Left ventricle myocardium inferior (tissue), 1 donor: ENCODE measurements around the gene GPR35. TPM values are rescaled to one million over a fixed set of nuclear protein-coding genes. Genes with fewer than 3 reads are reported as not detected.

Source experiments
- DNase-seq: peaks from one replicate; pipeline ENCODE4 v3.0.0-alpha.2; 2020
- H3K27ac ChIP-seq: fragments of 200-600 bp; replicated peaks from 2 replicates; pipeline ENCODE4 v1.8.0; 2021
- H3K27me3 ChIP-seq: fragments of 200-600 bp; 2 replicates; pipeline ENCODE4 v1.8.0; 2021; ENCODE audit warnings: low read depth
- H3K36me3 ChIP-seq: fragments of 200-600 bp; 2 replicates; pipeline ENCODE4 v1.8.0; 2021
- H3K4me1 ChIP-seq: fragments of 200-600 bp; 2 replicates; pipeline ENCODE4 v1.8.0; 2021
- H3K4me3 ChIP-seq: fragments of 200-600 bp; 2 replicates; pipeline ENCODE4 v1.8.0; 2021; ENCODE audit warnings: mild to moderate bottlenecking, moderate library complexity
- H3K9me3 ChIP-seq: fragments of 200-600 bp; replicated peaks from 2 replicates; pipeline ENCODE4 v1.8.0; 2021
- intact Hi-C: fragments of 100-400 bp; cut with micrococcal nuclease; formaldehyde crosslinking; loops from one replicate; pipeline ENCODE4 v1.11.0; 2022
- long read RNA-seq: library from polyadenylated mRNA; unstranded; transcript quantifications from one replicate; pipeline ENCODE4 v2.0.0, GENCODE V29; 2021
- total RNA-seq: library from RNA; stranded (reverse); fragmentation: NEBNext Ultra II Directional; extraction: Animal tissue kit (Norgen Biotek cat#: 25700); gene quantifications from one replicate; pipeline ENCODE4 v1.2.1, GENCODE V29; 2021
- TF ChIP-seq, protein P1 (sequence below): fragments of 200-600 bp; IDR thresholded peaks from 2 replicates; pipeline ENCODE4 v1.8.0; 2021; ENCODE audit warnings: antibody characterized with exemption, mild to moderate bottlenecking, borderline replicate concordance
- donor health status: DM: no; HTN: yes; CAD: no; lungs with severe emphysema.

GPR35 gene, protein sequence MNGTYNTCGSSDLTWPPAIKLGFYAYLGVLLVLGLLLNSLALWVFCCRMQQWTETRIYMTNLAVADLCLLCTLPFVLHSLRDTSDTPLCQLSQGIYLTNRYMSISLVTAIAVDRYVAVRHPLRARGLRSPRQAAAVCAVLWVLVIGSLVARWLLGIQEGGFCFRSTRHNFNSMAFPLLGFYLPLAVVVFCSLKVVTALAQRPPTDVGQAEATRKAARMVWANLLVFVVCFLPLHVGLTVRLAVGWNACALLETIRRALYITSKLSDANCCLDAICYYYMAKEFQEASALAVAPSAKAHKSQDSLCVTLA
- total RNA-seq, result 1.3 TPM
- long read RNA-seq, partial matches to known transcripts, result 0 of 3 reads
- long read RNA-seq, other reads (novel, unspliced or antisense), result 2 of 3 reads

DNA sequence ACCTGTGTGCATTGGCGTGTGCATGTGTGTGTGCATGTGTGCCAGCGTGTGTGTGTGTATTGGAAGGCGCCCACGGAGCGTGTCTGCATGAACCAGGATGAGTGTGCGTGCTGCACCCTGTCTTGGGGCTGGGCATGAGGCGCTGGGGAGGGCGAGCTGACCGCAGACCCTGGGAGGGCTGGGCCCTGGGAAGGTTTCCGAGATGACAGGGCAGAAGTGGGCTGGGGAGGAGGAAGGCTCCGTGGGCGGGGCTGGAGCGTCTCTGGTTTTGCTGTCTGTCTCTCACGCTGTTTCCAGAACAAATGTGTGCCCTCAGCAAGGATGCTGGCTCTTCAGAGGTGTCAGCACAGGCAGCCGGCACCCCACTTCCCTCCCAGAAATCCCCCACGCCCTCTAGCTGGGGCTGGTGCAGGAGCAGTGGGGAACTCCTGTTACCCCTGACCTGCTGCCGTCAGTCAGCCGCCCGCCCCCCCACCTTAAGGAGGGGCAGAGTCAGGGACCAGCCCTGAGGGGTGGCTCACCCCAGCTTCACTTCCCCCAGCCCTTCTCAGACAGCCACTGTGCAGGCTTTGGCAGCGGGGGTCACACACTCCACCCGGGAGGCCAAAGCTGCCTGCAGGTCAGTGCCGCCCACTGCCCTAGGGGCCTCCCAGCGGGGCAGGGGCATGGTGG is at the start of gene GPR35:
Gene GPR35, plus strand, starts transcription at position 531 of the 672 bp plus-strand sequence. CDS start 4,473 bp downstream, outside the sequence.
- Histone ChIP-seq H3K36me3 (no peaks in the 10 kb centered on the region), H3K27me3 (no peaks in the 10 kb centered on the region), H3K9me3 (no peaks in the 10 kb centered on the region), H3K27ac (no peak within 1 kb of the TSS), H3K4me1 (no peaks in the 10 kb centered on the region), H3K4me3 (no peak within 1 kb of the TSS)
- intact Hi-C loops, result no loop called here
- TF ChIP-seq, protein P1, sequence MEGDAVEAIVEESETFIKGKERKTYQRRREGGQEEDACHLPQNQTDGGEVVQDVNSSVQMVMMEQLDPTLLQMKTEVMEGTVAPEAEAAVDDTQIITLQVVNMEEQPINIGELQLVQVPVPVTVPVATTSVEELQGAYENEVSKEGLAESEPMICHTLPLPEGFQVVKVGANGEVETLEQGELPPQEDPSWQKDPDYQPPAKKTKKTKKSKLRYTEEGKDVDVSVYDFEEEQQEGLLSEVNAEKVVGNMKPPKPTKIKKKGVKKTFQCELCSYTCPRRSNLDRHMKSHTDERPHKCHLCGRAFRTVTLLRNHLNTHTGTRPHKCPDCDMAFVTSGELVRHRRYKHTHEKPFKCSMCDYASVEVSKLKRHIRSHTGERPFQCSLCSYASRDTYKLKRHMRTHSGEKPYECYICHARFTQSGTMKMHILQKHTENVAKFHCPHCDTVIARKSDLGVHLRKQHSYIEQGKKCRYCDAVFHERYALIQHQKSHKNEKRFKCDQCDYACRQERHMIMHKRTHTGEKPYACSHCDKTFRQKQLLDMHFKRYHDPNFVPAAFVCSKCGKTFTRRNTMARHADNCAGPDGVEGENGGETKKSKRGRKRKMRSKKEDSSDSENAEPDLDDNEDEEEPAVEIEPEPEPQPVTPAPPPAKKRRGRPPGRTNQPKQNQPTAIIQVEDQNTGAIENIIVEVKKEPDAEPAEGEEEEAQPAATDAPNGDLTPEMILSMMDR, result no peak
- peak; percentile 38 for DNase-seq

DNA sequence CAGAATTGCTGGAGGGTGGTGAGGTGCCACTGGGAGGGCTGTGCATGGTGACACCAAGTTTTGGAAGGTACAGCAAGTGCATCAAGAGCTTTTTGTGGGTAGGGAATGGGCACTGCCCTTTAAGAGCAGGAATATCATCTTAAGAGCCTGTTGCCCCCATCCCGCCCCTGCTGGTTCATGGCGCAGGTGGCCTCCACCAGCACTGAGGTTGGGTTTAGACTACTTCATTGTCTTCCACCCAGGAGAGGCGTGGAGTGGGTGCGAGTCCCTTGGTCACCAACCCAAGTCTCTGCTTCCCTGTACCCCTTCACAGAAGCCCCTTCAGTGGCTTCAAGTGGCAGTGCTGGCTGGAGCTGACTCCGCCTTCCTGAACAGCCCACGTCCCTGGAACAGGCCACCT is 49.2 kb upstream of the GPR35 start:
- Histone ChIP-seq H3K4me3 (no peak overlapping the region), H3K9me3 (peaks cover 3% of the 10 kb centered on the region), H3K27me3 (no peaks in the 10 kb centered on the region), H3K4me1 (peaks cover 36% of the 10 kb centered on the region), H3K27ac (no peak overlapping the region), H3K36me3 (peaks cover 56% of the 10 kb centered on the region)
- intact Hi-C loops, result no loop called here
- peak; percentile 12 for DNase-seq
- TF ChIP-seq, protein P1, result no peak

DNA sequence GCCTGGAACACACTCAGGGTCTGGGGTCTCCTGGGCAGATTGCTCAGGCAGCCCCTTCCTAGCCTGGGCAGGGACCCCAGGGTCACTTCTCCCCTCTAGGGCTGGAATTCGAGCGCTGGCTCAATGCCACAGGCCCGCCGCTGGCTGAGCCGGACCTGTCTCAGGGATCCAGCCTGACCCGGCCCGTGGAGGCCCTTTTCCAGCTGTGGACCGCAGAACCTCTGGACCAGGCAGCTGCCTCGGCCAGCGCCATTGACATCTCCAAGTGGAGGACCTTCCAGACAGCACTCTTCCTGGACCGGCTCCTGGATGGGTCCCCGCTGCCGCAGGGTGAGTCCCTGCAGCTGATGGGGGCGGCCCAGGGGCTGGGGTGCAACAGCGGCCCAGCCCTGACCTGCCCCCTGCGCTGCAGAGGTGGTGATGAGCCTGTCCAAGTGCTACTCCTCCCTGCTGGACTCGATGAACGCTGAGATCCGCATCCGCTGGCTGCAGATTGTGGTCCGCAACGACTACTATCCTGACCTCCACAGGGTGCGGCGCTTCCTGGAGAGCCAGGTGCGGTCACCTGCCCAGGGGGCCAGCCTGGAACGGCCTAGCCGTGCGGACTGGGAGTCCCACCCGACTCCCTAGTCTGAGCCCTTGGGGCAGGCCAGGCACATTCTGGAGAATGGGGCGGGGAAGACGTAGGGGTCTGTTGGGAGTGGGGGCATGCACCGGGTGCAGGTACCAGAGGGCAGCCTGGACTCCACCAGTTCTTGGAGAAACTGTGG is 48.7 kb upstream of the GPR35 start:
- TF ChIP-seq, protein P1, result no peak
- intact Hi-C loops, result no loop called here
- Histone ChIP-seq H3K27me3 (no peaks in the 10 kb centered on the region), H3K4me1 (peaks cover 33% of the 10 kb centered on the region), H3K36me3 (peaks cover 60% of the 10 kb centered on the region), H3K9me3 (peaks cover 8% of the 10 kb centered on the region), H3K27ac (no peak overlapping the region), H3K4me3 (no peak overlapping the region)
- DNase-seq, result peak; percentile 20

DNA sequence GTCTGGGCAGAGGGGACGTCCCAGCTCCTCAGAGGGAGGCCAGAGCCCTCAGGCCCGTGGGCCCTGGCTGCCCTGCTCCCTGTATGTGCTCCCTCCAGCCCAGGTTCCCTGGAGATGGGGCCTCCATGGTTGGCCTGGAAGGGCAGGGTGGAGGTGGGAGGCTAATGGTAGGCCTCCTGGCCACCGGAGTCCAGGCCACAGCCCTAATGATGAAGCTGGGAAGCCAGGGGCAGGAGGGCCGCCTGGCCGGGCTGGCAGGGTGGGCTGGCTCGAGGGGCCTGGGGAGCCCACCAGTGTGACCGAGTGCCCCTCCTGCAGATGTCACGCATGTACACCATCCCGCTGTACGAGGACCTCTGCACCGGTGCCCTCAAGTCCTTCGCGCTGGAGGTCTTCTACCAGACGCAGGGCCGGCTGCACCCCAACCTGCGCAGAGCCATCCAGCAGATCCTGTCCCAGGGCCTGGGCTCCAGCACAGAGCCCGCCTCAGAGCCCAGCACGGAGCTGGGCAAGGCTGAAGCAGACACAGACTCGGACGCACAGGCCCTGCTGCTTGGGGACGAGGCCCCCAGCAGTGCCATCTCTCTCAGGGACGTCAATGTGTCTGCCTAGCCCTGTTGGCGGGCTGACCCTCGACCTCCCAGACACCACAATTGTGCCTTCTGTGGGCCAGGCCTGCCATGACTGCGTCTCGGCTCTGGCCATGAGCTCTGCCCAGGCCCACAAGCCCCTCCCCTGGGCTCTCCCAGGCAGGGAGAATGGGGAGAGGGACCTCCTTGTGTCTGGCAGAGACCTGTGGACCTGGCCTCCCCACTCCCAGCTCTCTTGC is 47.8 kb upstream of the GPR35 start:
- Histone ChIP-seq H3K36me3 (peaks cover 56% of the 10 kb centered on the region), H3K9me3 (peaks cover 8% of the 10 kb centered on the region), H3K4me1 (peaks cover 33% of the 10 kb centered on the region), H3K4me3 (no peak overlapping the region), H3K27ac (peak overlapping the region; percentile 7), H3K27me3 (no peaks in the 10 kb centered on the region)
- intact Hi-C loops, result no loop called here
- peak; percentile 16 for DNase-seq
- TF ChIP-seq, protein P1, result no peak

DNA sequence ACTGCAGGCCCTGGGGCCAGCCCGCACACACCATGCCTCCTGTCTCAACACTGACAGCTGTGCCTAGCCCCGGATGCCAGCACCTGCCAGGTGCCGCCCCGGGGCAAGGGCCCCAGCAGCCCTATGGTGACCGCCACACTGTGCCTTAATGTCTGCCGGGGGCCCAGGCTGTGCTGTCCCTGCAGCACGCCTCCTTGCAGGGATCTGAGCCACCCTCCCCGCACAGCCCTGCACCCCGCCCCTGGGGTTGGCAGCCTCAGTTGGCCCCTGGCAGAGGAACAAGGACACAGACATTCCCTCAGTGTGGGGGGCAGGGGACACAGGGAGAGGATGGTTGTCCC is 47.2 kb upstream of the GPR35 start:
- Histone ChIP-seq H3K27ac (peak overlapping the region; percentile 7), H3K4me1 (peaks cover 33% of the 10 kb centered on the region), H3K27me3 (no peaks in the 10 kb centered on the region), H3K9me3 (peaks cover 8% of the 10 kb centered on the region), H3K36me3 (peaks cover 55% of the 10 kb centered on the region), H3K4me3 (no peak overlapping the region)
- peak; percentile 21 for DNase-seq
- TF ChIP-seq, protein P1, result no peak
- intact Hi-C loops, result no loop called here
